Fibroblast of the aortic adventitia (primary cell): Measurements from ENCODE around the gene SLC25A21. TPM values are rescaled to one million over a fixed set of nuclear protein-coding genes. Genes with fewer than 3 reads are reported as not detected.
"Not testable (repeated sequence)": the region's sequence is repeated elsewhere in the genome, so short reads cannot be mapped to it uniquely, and the experiment has no call there.

Source experiments
- DNase-seq: peaks from one replicate; pipeline ENCODE4 v3.0.0-alpha.2; 2010; ENCODE audit warnings: low read depth
- H3K4me3 ChIP-seq: 2 replicates; pipeline ENCODE4 v1.5.1; 2011; ENCODE audit warnings: low read depth, mild to moderate bottlenecking, control low read depth, low read length, moderate library complexity
- total RNA-seq: library from RNA; depleted of rRNA; stranded (reverse); fragments of >200 nt; gene quantifications from 2 replicates; pipeline ENCODE4 v1.2.3, GENCODE V29; 2012; ENCODE audit warnings: low replicate concordance
- TF ChIP-seq, protein P1 (sequence below): IDR thresholded peaks from 2 replicates; pipeline ENCODE4 v1.5.1; 2011; ENCODE audit warnings: mild to moderate bottlenecking, low read length, control low read depth, inconsistent platforms; ENCODE audit not compliant: insufficient read depth

SLC25A21 gene
- total RNA-seq, result 0.49 and 1.2 TPM in 2 replicates

GRCh38 chr14:37172024-37172869, at the start of gene SLC25A21:
Gene SLC25A21, minus strand, starts transcription at chr14:37172606.
- TF ChIP-seq, protein P1, sequence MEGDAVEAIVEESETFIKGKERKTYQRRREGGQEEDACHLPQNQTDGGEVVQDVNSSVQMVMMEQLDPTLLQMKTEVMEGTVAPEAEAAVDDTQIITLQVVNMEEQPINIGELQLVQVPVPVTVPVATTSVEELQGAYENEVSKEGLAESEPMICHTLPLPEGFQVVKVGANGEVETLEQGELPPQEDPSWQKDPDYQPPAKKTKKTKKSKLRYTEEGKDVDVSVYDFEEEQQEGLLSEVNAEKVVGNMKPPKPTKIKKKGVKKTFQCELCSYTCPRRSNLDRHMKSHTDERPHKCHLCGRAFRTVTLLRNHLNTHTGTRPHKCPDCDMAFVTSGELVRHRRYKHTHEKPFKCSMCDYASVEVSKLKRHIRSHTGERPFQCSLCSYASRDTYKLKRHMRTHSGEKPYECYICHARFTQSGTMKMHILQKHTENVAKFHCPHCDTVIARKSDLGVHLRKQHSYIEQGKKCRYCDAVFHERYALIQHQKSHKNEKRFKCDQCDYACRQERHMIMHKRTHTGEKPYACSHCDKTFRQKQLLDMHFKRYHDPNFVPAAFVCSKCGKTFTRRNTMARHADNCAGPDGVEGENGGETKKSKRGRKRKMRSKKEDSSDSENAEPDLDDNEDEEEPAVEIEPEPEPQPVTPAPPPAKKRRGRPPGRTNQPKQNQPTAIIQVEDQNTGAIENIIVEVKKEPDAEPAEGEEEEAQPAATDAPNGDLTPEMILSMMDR, result peak; percentile 26

DNA sequence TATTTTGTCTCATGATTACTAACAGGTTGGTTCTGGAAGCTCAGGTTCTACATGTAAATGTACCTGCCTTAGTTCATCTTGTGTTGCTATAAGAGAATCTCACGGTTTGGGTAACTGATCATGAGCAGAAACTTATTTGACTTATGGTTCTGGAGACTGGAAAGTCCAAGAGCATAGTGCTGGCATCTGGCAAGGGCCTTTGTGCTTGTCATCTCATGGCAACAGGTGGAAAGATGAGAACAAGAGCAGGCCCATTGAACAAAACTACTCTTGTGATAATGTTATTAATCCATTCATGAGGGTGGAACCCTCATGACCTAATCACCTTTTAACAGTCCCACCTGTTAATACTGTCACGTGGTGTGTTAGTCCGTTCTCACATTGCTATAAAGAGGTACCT, 48.7 kb upstream of the SLC25A21 start:
- no peak for DNase-seq
- TF ChIP-seq, protein P1, result no peak
- H3K4me3 ChIP-seq, result no peak overlapping the region

More at GRCh38 chr14:37172024-37172869, at the start of gene SLC25A21:
- H3K4me3 ChIP-seq, result peak within 1 kb of the TSS; percentile 85
- peak; percentile 81 for DNase-seq

- TF ChIP-seq, protein P1, result no peak
- no peak overlapping the region for H3K4me3 ChIP-seq
- DNase-seq, result no peak
These were observed 42.9 kb upstream of the SLC25A21 start for GRCh38 chr14:37215345-37215744.

DNA sequence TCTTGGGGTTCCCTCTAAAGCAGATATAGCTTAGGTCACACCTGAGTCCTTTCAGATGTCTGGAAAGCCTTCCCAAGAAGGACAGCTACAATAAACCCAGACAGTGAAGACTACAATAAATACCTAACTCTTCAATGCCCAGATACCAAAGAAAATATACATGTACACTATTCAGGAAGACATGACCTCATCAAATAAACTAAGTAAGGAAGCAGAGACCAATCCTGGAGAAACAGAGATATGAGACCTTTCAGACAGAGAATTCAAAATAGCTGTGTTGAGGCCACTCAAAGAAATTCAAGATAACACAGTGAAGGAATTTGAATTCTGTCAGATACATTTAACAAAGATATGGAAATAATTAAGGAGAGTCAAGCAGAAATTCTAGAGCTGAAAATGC, 40.6 kb upstream of the SLC25A21 start:
- TF ChIP-seq, protein P1, result no peak
- no peak for DNase-seq

GRCh38 chr14:37210448-37210847, 38.0 kb upstream of the SLC25A21 start:
- DNase-seq, result no peak
- H3K4me3 ChIP-seq, result no peak overlapping the region
- TF ChIP-seq, protein P1, result no peak

More for the DNA sequence above, 40.6 kb upstream of the SLC25A21 start:
- no peak overlapping the region for H3K4me3 ChIP-seq

DNA sequence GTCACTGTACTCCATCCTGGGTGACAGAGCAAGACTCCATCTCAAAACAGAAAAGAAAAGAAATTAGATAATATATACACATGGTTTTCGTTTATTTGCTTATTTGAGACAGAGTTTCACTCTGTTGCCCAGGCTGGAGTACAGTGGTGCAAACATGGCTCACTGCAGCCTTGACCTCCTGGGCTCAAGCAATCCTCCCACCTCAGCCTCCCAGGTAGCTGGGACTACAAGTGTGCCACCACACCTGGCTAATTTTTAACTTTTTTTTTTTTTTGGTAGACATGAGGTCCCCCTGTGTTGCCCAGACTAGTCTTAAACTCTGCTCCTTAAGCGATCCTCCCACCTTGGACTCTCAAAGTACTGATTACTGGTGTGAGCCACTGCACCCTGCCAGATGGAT, 37.2 kb upstream of the SLC25A21 start:
- DNase-seq, H3K4me3 ChIP-seq: not testable (repeated sequence)

DNA sequence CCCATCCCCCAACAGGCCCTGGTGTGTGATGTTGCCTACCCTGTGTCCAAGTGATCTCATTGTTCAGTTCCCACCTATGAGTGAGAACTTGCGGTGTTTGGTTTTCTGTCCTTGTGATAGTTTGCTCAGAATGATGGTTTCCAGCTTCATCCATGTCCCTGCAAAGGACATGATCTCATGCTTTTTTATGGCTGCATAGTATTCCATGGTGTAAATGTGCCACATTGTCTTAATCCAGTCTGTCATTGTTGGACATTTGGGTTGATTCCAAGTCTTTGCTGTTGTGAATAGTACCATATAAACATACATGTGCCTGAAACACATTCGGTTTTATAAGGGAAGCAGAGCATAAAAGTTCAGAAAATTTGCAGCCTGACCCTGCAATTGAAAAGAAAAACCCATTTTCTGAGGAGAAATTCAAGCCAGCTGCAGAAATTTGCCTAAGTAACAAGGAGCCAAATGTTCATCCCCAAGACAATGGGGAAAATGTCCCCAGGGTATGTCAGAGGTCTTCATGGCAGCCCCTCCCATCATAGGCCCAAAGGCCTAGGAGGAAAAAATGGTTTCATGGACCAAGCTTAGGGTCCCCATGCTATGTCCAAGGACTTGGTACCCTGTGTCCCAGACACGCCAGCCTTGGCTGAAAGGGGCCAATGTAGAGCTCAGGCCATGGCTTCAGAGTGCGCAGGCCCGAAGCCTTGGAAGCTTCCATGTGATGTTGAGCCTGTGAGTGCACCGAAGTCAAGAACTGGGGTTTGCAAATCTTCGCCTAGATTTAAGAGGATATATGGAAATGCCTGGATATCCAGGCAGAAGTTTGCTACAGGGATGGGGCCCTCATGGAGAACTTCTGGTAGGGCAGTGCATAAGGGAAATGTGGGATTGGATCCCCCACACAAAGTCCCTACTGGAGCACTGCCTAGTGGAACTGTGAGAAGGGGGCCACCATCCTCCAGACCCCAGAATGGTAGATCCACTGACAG, 33.5 kb upstream of the SLC25A21 start:
- H3K4me3 ChIP-seq, DNase-seq: not testable (repeated sequence)
